Iris pigment epithelial cell (primary cell): ENCODE data around the gene ZC3H7A.

Experiments
- DNase-seq: peaks from one replicate; pipeline ENCODE4 v3.0.0-alpha.2; 2011; ENCODE audit warnings: low read depth

ZC3H7A gene

DNA sequence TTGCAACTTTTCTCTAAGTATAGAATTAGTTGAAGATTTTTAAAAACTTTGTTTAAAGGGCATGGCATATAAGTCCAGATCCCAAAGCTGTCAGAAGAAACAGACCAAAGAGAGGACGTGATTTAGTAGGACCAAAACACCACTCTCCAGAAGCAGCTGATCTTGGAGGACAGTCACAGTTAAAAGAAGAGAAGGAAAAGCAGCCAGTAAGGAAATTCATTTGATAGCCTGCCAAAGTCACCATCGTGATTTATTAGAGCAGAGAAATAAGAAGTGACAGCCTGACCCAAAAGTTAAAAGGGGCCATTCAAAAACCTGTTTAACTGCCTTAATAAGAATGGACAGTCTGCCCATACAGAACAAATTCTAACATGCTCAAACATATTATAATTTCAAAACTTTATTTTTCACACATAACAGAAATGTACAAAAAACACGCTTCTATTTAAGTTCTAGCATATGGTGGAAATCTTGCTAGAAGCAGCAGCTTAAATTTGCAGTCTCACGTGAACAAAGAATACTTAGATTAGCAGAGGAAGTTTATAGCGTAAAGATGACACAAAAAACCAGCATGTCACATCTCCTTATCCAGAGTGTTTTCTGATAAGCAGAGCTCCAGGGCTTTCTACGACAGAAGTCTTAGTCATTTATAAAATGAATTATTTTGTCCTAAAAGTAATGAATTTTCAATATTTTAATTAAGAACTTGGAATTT is 91.6 kb downstream of the ZC3H7A start:
- DNase-seq = no peak
